NCI-H2107 treated with DMSO at 0.1 percent for 48 hours (cell line): ENCODE measurements around the gene NUMB.

Experiments used
- DNase-seq: peaks from one replicate; lab custom pipeline; 2025; ENCODE audit not compliant: unreplicated experiment; lab: John Stamatoyannopoulos, UW

Gene NUMB

GRCh38 chr14:73293782-73294781 is 164.3 kb downstream of the NUMB start:
- no peak for DNase-seq

GRCh38 chr14:73290279-73290678 is 168.1 kb downstream of the NUMB start:
- DNase-seq, result no peak

- DNase-seq, result no peak
Observed at GRCh38 chr14:73289729-73290128, 168.6 kb downstream of the NUMB start.

GRCh38 chr14:73289308-73289707 is 169.0 kb downstream of the NUMB start:
- DNase-seq, result no peak

GRCh38 chr14:73287071-73287470 is 171.3 kb downstream of the NUMB start:
- DNase-seq, result no peak

- DNase-seq, result no peak
Observed at GRCh38 chr14:73286598-73286997, 171.7 kb downstream of the NUMB start.

GRCh38 chr14:73285979-73286378 is 172.4 kb downstream of the NUMB start:
- no peak for DNase-seq

- DNase-seq, result peak; percentile 96
Observed at GRCh38 chr14:73283608-73284379, 174.6 kb downstream of the NUMB start.

GRCh38 chr14:73280903-73281302 is 177.4 kb downstream of the NUMB start:
- no peak for DNase-seq

- DNase-seq, result no peak
Observed at GRCh38 chr14:73277376-73277775, 181.0 kb downstream of the NUMB start.

GRCh38 chr14:73276836-73277235 is 181.5 kb downstream of the NUMB start:
- DNase-seq, result no peak

GRCh38 chr14:73273799-73274198 is 184.5 kb downstream of the NUMB start:
- DNase-seq, result no peak

- no peak for DNase-seq
Observed at GRCh38 chr14:73272393-73272792, 186.0 kb downstream of the NUMB start.

- DNase-seq, result no peak
Observed at GRCh38 chr14:73269729-73270531, 188.4 kb downstream of the NUMB start.

- DNase-seq, result no peak
Observed at GRCh38 chr14:73267474-73267873, 190.9 kb downstream of the NUMB start.

- DNase-seq, result no peak
Observed at GRCh38 chr14:73266317-73266716, 192.0 kb downstream of the NUMB start.

GRCh38 chr14:73265721-73266046 is 192.7 kb downstream of the NUMB start:
- DNase-seq, result no peak

GRCh38 chr14:73264885-73265720 is 193.2 kb downstream of the NUMB start:
- no peak for DNase-seq

- no peak for DNase-seq
Observed at GRCh38 chr14:73264080-73264884, 194.1 kb downstream of the NUMB start.

- DNase-seq, result no peak
Observed at GRCh38 chr14:73263606-73264005, 194.7 kb downstream of the NUMB start.
